ENCODE data around the gene EFHB.
"Not testable (repeated sequence)": the region's sequence is repeated elsewhere in the genome, so short reads cannot be mapped to it uniquely, and the experiment has no call there.

The EFHB gene

DNA sequence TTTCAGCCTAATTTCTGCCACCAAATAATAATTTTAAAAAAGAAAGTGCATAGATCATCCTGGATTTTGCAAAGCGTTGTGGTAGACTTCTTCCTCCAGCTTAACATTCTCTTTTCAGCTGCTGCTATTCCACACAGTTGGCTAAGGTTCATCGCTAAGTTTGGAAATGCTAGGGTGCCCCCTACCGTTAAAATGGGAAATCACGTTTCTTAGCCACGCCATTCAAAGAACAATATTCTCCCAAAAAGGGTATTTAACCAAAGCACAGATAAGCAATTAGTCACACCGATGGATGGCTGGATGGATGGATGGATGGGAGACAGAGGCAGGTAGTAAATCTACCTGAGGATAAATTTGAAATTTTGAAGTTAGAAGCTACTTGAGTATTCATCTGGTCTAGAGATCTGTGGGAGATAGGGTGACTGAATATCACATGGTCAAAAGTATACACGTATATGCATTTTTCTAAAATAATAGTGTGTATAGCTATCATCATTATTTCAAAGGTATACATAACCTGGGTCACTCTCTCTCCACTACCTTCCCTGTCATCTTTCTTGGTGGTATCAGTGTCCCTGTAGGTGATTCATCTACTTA is 67.2 kb downstream of the EFHB start:
- DNase-seq (ENCODE audit: low read depth): peak; percentile 64
- TF ChIP-seq, protein P1, sequence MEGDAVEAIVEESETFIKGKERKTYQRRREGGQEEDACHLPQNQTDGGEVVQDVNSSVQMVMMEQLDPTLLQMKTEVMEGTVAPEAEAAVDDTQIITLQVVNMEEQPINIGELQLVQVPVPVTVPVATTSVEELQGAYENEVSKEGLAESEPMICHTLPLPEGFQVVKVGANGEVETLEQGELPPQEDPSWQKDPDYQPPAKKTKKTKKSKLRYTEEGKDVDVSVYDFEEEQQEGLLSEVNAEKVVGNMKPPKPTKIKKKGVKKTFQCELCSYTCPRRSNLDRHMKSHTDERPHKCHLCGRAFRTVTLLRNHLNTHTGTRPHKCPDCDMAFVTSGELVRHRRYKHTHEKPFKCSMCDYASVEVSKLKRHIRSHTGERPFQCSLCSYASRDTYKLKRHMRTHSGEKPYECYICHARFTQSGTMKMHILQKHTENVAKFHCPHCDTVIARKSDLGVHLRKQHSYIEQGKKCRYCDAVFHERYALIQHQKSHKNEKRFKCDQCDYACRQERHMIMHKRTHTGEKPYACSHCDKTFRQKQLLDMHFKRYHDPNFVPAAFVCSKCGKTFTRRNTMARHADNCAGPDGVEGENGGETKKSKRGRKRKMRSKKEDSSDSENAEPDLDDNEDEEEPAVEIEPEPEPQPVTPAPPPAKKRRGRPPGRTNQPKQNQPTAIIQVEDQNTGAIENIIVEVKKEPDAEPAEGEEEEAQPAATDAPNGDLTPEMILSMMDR (IDR thresholded peaks at IDR 0.05; ENCODE audit: insufficient read depth, low read depth, low read length, missing control alignments): peak; percentile 65
- H3K4me3 ChIP-seq (ENCODE audit: low read depth, low read length): no peak overlapping the region

- not testable (repeated sequence) for H3K4me3 ChIP-seq (ENCODE audit: low read depth, low read length)
These were observed 78.7 kb downstream of the EFHB start for GRCh38 chr3:19855318-19855717.

GRCh38 chr3:19846609-19847008 is 87.4 kb downstream of the EFHB start:
- not testable (repeated sequence) for DNase-seq (ENCODE audit: low read depth); H3K4me3 ChIP-seq (ENCODE audit: low read depth, low read length)

More at GRCh38 chr3:19855318-19855717, 78.7 kb downstream of the EFHB start:
- not testable (repeated sequence) for DNase-seq (ENCODE audit: low read depth)

Measured in GM12865 (cell line).